Brain pericyte (primary cell): Measurements from ENCODE around the gene AGPAT2.

Source experiments
- DNase-seq: peaks from one replicate; pipeline ENCODE4 v3.0.0-alpha.2; 2012; ENCODE audit warnings: low read depth, low spot score

AGPAT2 gene

GRCh38 chr9:136686794-136687711 lies at the start of gene AGPAT2:
AGPAT2 (minus strand) TSS chr9:136687457; CDS start chr9:136687357, 100 bp downstream.
- no peak for DNase-seq

GRCh38 chr9:136735812-136736480 lies 48.7 kb upstream of the AGPAT2 start:
- DNase-seq, result no peak

GRCh38 chr9:136734837-136735496 lies 47.7 kb upstream of the AGPAT2 start:
- no peak for DNase-seq

DNA sequence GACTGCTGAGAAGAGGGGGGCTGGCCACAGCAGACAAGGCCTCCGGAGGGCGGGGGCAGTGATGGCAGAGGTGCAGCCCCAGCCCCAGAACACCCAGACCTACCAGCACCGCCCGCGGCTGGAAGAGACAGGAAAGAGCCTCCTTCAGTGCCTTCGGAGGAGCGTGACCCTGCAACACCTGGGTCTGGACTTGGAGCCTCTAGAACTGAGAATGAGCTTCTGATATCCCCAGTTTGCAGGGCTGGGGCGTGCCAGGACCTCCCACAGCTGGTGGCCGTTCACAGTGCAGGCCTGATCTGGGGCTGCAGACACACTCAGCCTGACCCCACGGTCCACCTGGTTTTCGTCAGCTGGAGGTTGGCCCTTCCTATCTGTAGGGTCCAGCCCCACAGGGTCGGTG lies 46.4 kb upstream of the AGPAT2 start:
- DNase-seq, result no peak

GRCh38 chr9:136732444-136733178 lies 45.4 kb upstream of the AGPAT2 start:
- DNase-seq, result no peak

GRCh38 chr9:136729926-136730325 lies 42.7 kb upstream of the AGPAT2 start:
- no peak for DNase-seq

DNA sequence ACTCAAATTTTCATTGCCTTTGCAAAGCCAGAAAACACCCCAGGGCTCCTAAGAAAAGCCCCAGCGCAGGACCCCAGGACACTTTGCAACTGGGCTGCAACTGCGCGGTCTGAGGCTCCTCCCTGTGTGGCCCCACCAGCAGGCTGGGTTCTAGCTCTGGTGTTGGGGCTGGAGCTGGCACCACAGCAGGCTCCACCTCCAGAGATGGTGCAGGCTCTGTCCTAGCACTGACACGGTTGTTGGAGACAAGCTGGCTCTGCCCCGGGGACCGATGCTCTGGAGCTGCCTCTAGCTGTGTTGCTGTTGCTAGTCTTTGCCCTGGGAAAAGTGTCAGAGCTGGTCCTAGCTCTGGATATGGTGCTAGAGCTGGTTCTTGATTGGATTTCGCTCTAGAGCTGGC lies 41.9 kb upstream of the AGPAT2 start:
- no peak for DNase-seq

DNA sequence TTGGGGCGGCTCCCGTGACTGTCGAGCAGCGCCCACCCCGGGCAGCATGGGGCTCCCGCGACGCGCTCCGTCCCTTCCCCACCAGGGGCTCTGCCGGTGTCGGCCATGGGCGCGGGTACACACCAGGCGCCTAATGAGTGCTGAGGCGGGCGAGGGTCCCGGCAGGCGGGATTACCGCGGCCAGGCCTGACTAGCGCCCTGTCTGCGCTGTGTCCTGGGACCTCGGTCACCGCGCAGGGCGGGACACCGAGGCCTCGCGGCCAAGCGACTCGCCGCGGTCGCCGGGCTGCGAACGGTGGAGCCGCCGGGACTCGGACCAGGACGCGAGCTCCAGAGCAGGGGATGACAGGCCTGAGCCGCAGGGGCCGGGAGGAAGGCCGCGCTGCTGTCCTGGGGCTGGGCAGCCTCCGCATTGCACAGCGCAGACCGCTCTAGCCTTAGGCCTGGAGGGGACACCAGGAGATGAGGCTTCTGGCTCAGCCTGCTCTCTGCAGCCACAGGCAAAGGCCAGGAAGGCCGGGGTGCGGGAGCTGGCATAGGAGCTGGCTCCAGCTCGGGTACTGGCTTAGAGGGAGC lies 41.4 kb upstream of the AGPAT2 start:
- DNase-seq, result no peak

DNA sequence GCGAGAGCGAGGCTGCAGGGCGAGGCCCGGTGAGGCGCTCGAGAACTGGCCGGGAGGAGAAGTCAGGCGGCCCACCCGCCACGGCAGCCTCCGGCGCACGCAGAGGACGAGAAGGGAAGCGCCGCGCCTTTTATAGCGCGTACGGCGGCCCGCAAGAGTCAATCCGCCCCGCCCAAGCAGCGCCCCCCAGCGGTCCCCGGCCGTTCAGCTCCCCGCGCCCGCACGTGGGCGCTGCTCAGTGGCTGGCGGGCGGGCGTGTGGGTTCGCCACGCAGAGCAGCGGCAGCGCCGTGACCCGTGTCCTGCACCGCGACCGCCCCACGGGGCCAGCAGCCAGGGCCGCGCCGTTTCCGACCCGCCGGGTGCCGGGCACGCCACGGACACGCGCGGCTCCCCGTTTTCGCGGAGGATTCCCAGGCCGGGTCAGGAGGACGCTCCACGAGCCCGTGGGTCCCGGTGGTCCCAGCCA lies 40.9 kb upstream of the AGPAT2 start:
- DNase-seq, result peak; percentile 44

DNA sequence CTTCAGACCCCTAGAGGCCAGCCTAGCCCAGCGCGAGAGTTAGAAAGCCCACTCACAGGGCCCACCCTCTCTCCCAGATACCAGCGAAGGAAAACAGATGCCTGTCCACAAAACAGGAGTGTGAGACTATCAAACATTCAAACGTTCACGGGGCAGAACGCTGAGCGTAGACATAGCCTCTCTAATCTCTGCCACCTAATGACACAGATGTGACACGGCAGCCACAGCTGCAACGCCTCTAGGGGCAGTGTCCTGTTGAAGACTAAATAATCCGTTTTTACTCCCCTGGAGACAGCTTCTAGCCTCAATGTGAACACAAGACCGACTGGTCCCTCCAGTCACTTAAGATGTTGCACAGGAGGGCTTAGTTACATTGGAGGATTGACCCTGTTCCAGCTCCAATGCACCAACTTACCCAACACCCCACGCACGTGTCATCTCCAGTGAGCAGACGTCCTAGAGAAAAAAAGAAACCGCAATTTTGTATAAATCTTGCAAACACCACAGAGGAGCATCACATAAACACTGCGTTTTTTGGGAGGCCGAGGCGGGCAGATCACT lies 39.5 kb upstream of the AGPAT2 start:
- DNase-seq, result no peak

DNA sequence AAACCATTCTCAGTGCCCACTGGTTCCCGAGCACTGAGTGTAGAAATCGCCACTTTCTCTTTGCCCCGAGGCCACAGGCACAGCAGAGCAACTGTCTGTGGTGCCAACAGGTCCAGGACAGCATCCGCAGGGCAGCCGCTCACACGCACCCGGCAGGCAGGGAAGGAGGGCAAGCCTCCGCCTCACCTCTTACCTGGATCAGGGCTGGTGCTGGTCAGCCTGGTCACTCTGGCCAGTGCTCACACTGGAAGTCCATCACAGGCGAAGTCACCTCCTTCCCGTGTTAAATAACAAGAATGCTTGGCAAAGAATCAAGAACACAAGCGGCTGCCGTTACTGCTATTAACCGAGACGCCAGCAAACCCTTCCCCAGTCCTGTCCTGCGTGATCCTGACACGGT lies 38.9 kb upstream of the AGPAT2 start:
- no peak for DNase-seq

GRCh38 chr9:136725612-136726011 lies 38.4 kb upstream of the AGPAT2 start:
- DNase-seq, result no peak

- DNase-seq, result no peak
Measured at GRCh38 chr9:136724772-136725171, 37.5 kb upstream of the AGPAT2 start.

DNA sequence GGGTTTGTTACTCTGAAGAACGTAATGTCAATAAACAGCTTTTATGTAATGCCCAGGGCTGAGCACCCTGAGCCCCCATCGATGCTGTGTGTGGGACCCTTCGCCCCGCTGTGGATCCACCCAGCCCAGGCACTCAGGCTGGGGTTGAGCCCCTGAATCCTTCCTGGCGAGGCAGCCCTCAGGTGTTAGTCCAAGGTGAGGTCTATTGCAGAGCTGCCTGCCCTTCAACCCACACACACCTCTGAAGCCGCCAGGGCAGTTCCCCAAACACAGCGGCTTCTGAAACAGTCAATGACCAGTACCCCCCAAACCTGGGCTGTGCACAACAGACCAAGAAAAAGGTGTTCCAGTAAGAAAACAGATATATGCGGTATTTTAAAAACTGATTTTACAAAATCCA lies 36.7 kb upstream of the AGPAT2 start:
- DNase-seq, result no peak

GRCh38 chr9:136723362-136723976 lies 36.2 kb upstream of the AGPAT2 start:
- DNase-seq, result no peak

GRCh38 chr9:136722969-136723356 lies 35.7 kb upstream of the AGPAT2 start:
- DNase-seq, result no peak

DNA sequence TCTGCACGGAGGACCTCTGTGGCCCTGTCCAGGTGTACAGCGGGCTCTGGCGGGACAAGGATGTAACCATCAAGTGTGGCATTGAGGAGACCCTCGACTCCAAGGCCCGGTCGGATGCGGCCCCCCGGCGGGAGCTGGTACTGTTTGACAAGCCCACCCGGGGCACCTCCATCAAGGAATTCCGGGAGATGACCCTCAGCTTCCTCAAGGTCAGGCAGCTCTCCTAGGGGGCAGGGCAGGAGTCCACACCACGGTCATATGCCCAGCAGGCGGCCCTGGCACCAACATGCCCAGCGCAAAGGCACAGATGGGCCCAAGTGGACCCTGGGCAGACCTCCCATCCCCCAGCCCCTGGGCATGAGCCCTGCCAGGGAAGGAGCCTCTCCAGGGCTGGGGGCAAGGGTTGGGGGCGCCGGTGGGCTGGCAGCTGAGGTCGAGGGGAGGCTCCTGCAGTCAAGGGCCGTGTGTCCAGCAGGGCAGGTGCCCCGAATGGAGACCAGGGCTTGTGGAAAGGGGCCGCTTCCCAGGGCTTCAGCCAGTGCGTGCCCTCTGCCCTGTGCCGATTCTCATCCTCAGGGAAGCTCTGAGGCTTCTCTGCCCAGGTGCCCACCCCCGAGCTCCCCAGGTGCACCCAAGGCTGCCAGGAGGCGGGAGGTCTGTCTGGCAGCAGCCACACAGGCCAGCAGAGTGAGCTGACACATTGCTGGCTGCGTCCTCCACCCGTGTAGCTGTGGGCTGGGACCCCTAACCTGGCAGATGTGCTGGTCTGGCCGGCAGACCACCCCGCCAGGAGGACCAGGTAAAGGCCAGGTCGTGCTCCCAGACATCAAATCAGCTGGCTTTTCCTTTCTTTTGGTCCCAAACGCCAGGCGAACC lies 35.1 kb upstream of the AGPAT2 start:
- no peak for DNase-seq

DNA sequence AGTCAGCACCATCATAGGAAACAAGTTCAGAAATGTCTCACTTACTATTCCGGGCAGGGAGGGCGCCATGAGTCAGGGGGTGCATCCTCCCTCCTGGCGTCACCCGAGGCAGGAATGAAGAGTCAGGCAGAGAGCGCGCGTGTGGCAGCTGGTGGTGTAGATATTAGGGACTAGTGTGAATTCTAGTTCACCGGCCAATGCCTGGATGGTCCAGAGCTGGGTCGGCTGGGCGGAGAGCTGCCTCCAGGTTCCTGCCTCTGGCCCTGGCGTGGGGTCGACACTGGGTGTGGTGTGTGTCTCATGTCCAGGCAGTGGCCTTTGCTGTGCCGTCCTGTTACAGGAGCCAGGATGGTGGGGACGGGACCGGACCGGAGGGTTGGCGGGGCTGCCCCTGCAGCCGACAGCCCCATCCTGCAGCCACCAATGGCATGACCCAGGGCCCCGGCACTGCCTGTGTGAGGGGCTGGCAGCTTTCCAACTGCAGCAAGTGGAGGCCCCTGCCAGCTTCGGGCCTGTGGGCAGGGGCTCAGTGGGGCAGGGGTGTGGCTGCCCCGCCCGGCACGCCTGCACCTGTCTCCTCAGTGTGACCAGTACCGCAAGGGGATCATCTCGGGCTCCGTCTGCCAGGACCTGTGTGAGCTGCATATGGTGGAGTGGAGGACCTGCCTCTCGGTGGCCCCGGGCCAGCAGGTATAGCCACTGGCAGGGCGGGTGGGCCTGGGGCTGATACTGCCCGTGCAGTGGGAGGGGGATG lies 34.3 kb upstream of the AGPAT2 start:
- no peak for DNase-seq

- DNase-seq, result no peak
Measured at GRCh38 chr9:136720898-136721338, 33.7 kb upstream of the AGPAT2 start.
